Hepatocyte (in vitro differentiated cells): ENCODE measurements around the gene PTCH2.

Experiments used
- CTCF ChIP-seq: fragments of 200-600 bp; sonication (generic); IDR thresholded peaks from 2 replicates; pipeline ENCODE4 v1.5.1; 2016; ENCODE audit warnings: antibody characterized with exemption, mild to moderate bottlenecking; ENCODE audit not compliant: poor library complexity
- EZH2 ChIP-seq: fragments of 200-600 bp; sonication (generic); IDR thresholded peaks from 2 replicates; pipeline ENCODE4 v1.6.1; 2016; ENCODE audit warnings: antibody characterized with exemption, mild to moderate bottlenecking, borderline replicate concordance
- EZH2phosphoT487 ChIP-seq: fragments of 200-600 bp; sonication (generic); IDR thresholded peaks from one replicate; pipeline ENCODE4 v1.6.1; 2018; ENCODE audit warnings: antibody characterized with exemption, mild to moderate bottlenecking, low read depth, moderate library complexity; ENCODE audit not compliant: unreplicated experiment, severe bottlenecking

DNA sequence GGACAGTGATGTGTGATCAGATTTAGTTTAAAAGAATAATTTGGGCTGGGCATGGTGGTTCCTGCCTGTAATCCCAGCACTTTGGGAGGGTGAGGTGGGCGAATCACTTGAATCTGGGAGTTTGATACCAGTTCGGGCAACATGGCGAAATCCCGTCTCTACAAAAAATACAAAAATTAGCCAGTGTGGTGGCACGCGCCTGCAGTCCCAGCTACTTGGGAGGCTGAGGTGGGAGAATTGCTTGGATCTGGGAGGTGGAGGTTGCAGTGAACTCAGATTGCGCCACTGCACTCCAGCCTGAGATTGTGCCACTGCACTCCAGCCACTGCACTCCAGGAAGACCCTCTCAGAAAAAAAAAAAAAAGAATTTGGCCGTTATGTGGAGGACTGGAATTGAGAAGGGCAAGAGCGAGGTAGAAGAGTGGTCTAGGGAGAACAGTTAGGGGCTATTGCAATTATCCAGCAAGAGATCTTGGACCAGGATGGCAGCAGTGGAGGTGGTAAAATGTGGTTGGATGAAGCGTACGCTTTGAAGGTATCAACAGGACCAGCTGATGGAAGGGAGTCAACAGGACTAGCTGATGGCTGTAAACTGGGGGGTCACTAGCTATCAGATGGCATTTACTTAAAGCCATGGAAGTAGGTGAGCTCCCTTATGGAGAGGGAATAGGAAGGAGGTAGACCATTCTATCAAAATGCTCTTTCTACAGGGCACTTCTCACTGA is 25.1 kb downstream of the PTCH2 start:
- TF ChIP-seq CTCF = no peak
- no peak for TF ChIP-seq EZH2phosphoT487
- no peak for TF ChIP-seq EZH2
